ENCODE results near the gene SECISBP2. TPM values are rescaled to one million over a fixed set of nuclear protein-coding genes. Genes with fewer than 3 reads are reported as not detected.

Gene SECISBP2
- total RNA-seq, 1 experiment from 2014 or later, result 41.4 TPM

GRCh38 chr9:89339807-89340206, 21.5 kb downstream of the SECISBP2 start:
- ChIA-PET POLR2A (ENCODE audit: unreplicated experiment) (interaction anchor here (0.7 kb wide), 1 partner anchor 15 kb away, joined by 4 read pairs; no protein-coding TSS in a partner anchor), CTCF (no interaction called here)
- no peaks in the 10 kb centered on the region for H3K4me1 ChIP-seq (replicated peaks; ENCODE audit: insufficient read depth)
- DNase-seq, result no peak
- no peaks in the 10 kb centered on the region for H3K27me3 ChIP-seq (ENCODE audit: insufficient read depth, low read depth)
- no TSS peak for BruUV-seq (replicated peaks)
- H3K79me2 ChIP-seq (ENCODE audit: low read depth), result no peaks in the 10 kb centered on the region
- H3K9me3 ChIP-seq (ENCODE audit: insufficient read depth, low read depth), result no peaks in the 10 kb centered on the region
- no peaks in the 10 kb centered on the region for H3K9me2 ChIP-seq (ENCODE audit: insufficient read depth)
- no peaks in the 10 kb centered on the region for H3F3A ChIP-seq (ENCODE audit: insufficient read depth, low read depth)
- no peak overlapping the region for H3K4me2 ChIP-seq
- H4K20me1 ChIP-seq (ENCODE audit: insufficient read depth), result no peaks in the 10 kb centered on the region; the same call in 1 of the 2 replicates
- no peak overlapping the region for H2AFZ ChIP-seq
- TF ChIP-seq CTCF (conservative IDR thresholded peaks at IDR 0.05) (no peak), EZH2 (IDR thresholded peaks at IDR 0.05; ENCODE audit: low read depth) (no peak)
- no peak overlapping the region for H3K27ac ChIP-seq
- peaks cover 27% of the 10 kb centered on the region for H3K36me3 ChIP-seq (ENCODE audit: low read depth)
- intact Hi-C loops (cut with micrococcal nuclease; ENCODE audit: unreplicated experiment), result no loop called here
- H3K4me3 ChIP-seq, result no peak overlapping the region

- Histone ChIP-seq H3K4me1 (replicated peaks; ENCODE audit: insufficient read depth) (no peaks in the 10 kb centered on the region), H3F3A (ENCODE audit: insufficient read depth, low read depth) (no peaks in the 10 kb centered on the region), H3K27ac (no peak overlapping the region), H3K9me2 (ENCODE audit: insufficient read depth) (no peaks in the 10 kb centered on the region), H3K4me2 (no peak overlapping the region), H3K36me3 (ENCODE audit: low read depth) (peaks cover 27% of the 10 kb centered on the region), H2AFZ (no peak overlapping the region), H3K9me3 (ENCODE audit: insufficient read depth, low read depth) (no peaks in the 10 kb centered on the region), H4K20me1 (ENCODE audit: insufficient read depth) (no peaks in the 10 kb centered on the region; the same call in 1 of the 2 replicates), H3K79me2 (ENCODE audit: low read depth) (no peaks in the 10 kb centered on the region), H3K4me3 (no peak overlapping the region), H3K27me3 (ENCODE audit: insufficient read depth, low read depth) (no peaks in the 10 kb centered on the region)
- TF ChIP-seq CTCF (conservative IDR thresholded peaks at IDR 0.05) (no peak), EZH2 (IDR thresholded peaks at IDR 0.05; ENCODE audit: low read depth) (no peak)
- no TSS peak for BruUV-seq (replicated peaks)
- no peak for DNase-seq
- intact Hi-C loops (cut with micrococcal nuclease; ENCODE audit: unreplicated experiment), result no loop called here
- POLR2A ChIA-PET (ENCODE audit: unreplicated experiment), result interaction anchor here (0.7 kb wide), 1 partner anchor 15 kb away, joined by 4 read pairs; no protein-coding TSS in a partner anchor
- CTCF ChIA-PET, result no interaction called here
These were observed 22.0 kb downstream of the SECISBP2 start for GRCh38 chr9:89340332-89340731.

DNA sequence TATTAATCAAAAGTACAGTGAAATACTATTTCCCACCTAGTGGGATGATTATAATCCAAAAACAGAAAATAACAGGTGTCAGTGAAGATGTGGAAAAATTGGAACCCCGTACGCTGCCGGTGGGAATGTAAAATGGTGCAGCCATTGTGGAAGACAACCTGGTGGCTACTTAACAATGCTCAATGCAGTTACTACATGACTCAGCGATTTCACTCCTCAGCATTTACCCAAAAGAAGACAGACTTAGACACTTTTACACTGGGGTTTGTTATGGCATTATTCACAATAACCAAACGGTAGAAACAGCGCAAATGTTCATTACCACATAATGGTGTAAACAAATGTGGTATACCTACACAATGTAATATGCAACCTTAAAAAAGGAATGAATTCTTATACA, 23.9 kb downstream of the SECISBP2 start:
- ChIA-PET CTCF (no interaction called here), POLR2A (ENCODE audit: unreplicated experiment) (no interaction called here)
- DNase-seq, result no peak
- Histone ChIP-seq H3K4me1 (replicated peaks; ENCODE audit: insufficient read depth) (no peaks in the 10 kb centered on the region), H3K9me3 (ENCODE audit: insufficient read depth, low read depth) (no peaks in the 10 kb centered on the region), H3F3A (ENCODE audit: insufficient read depth, low read depth) (no peaks in the 10 kb centered on the region), H3K36me3 (ENCODE audit: low read depth) (peaks cover 27% of the 10 kb centered on the region), H3K79me2 (ENCODE audit: low read depth) (no peaks in the 10 kb centered on the region), H3K27me3 (ENCODE audit: insufficient read depth, low read depth) (no peaks in the 10 kb centered on the region), H2AFZ (no peak overlapping the region), H3K9me2 (ENCODE audit: insufficient read depth) (no peaks in the 10 kb centered on the region), H4K20me1 (ENCODE audit: insufficient read depth) (no peaks in the 10 kb centered on the region), H3K4me2 (no peak overlapping the region), H3K4me3 (no peak overlapping the region), H3K27ac (peak overlapping the region; percentile 14; the same call in 1 of the 2 replicates)
- TF ChIP-seq EZH2 (IDR thresholded peaks at IDR 0.05; ENCODE audit: low read depth) (no peak), CTCF (conservative IDR thresholded peaks at IDR 0.05) (no peak)
- intact Hi-C loops (cut with micrococcal nuclease; ENCODE audit: unreplicated experiment), result no loop called here
- no TSS peak for BruUV-seq (replicated peaks)
